NB4 (cell line): ENCODE data around the gene BBX.

Experiments used
- POLR2A ChIP-seq: IDR thresholded peaks from 2 replicates; pipeline ENCODE4 v1.6.1; 2011; ENCODE audit warnings: mild to moderate bottlenecking; ENCODE audit not compliant: insufficient read length; ENCODE audit errors: extremely low read depth
- TF ChIP-seq, protein P1 (sequence below): IDR thresholded peaks from one replicate; pipeline ENCODE4 v1.5.1; 2012; ENCODE audit warnings: low read depth, low read length

GRCh38 chr3:107589454-107589853, 66.7 kb downstream of the BBX start:
- TF ChIP-seq, protein P1, sequence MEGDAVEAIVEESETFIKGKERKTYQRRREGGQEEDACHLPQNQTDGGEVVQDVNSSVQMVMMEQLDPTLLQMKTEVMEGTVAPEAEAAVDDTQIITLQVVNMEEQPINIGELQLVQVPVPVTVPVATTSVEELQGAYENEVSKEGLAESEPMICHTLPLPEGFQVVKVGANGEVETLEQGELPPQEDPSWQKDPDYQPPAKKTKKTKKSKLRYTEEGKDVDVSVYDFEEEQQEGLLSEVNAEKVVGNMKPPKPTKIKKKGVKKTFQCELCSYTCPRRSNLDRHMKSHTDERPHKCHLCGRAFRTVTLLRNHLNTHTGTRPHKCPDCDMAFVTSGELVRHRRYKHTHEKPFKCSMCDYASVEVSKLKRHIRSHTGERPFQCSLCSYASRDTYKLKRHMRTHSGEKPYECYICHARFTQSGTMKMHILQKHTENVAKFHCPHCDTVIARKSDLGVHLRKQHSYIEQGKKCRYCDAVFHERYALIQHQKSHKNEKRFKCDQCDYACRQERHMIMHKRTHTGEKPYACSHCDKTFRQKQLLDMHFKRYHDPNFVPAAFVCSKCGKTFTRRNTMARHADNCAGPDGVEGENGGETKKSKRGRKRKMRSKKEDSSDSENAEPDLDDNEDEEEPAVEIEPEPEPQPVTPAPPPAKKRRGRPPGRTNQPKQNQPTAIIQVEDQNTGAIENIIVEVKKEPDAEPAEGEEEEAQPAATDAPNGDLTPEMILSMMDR = no peak
- TF ChIP-seq POLR2A = no peak
